Trophoblast cell (in vitro differentiated cells and primary cell): Measurements from ENCODE around the gene MYOD1.

Experiments
- DNase-seq, 2 donors: peaks; one replicate each; pipeline ENCODE4 v3.0.0-alpha.2; 2016
- H2AFZ ChIP-seq: 2 replicates; pipeline ENCODE4 v1.6.1; 2013; ENCODE audit warnings: low read length, moderate library complexity, mild to moderate bottlenecking; ENCODE audit not compliant: insufficient read depth, poor library complexity
- H2AK5ac ChIP-seq: 2 replicates; pipeline ENCODE4 v1.6.1; 2013; ENCODE audit warnings: mild to moderate bottlenecking, low read length
- H2BK120ac ChIP-seq: 2 replicates; pipeline ENCODE4 v1.6.1; 2013; ENCODE audit warnings: low read length, mild to moderate bottlenecking, moderate library complexity; ENCODE audit not compliant: insufficient read depth, poor library complexity
- H2BK12ac ChIP-seq: 2 replicates; pipeline ENCODE4 v1.6.1; 2013; ENCODE audit warnings: mild to moderate bottlenecking, low read length, moderate library complexity
- H2BK5ac ChIP-seq: 2 replicates; pipeline ENCODE4 v1.6.1; 2013; ENCODE audit warnings: low read length, low read depth, moderate library complexity, mild to moderate bottlenecking; ENCODE audit not compliant: poor library complexity
- H3K14ac ChIP-seq: 2 replicates; pipeline ENCODE4 v1.6.1; 2013; ENCODE audit warnings: mild to moderate bottlenecking, low read length
- H3K18ac ChIP-seq: 2 replicates; pipeline ENCODE4 v1.6.1; 2013; ENCODE audit warnings: mild to moderate bottlenecking, low read length
- H3K23ac ChIP-seq: 2 replicates; pipeline ENCODE4 v1.6.1; 2013; ENCODE audit warnings: low read length
- H3K27ac ChIP-seq: 2 replicates; pipeline ENCODE4 v1.5.1; 2013; ENCODE audit warnings: low read depth, mild to moderate bottlenecking, inconsistent platforms, low read length, moderate library complexity
- H3K27me3 ChIP-seq: 2 replicates; pipeline ENCODE4 v1.6.1; 2013; ENCODE audit warnings: inconsistent platforms, mild to moderate bottlenecking, low read length, moderate library complexity; ENCODE audit not compliant: insufficient read depth
- H3K36me3 ChIP-seq, 2 experiments: 1 replicate in 1 of 2; 2 replicates in 1 of 2; pipeline ENCODE4 v1.6.1; 2013; ENCODE audit warnings: low read length in 2 of 2, mild to moderate bottlenecking in 2 of 2, moderate library complexity in 1 of 2; ENCODE audit not compliant: insufficient read depth in 2 of 2, control insufficient read depth in 1 of 2
- H3K4ac ChIP-seq: 2 replicates; pipeline ENCODE4 v1.6.1; 2013; ENCODE audit warnings: low read depth, mild to moderate bottlenecking, low read length, moderate library complexity
- H3K4me1 ChIP-seq, 2 experiments: 1 replicate in 1 of 2; 2 replicates in 1 of 2; pipeline ENCODE4 v1.6.1; 2013; ENCODE audit warnings: low read length in 2 of 2, mild to moderate bottlenecking in 2 of 2, moderate library complexity in 1 of 2; ENCODE audit not compliant: insufficient read depth in 2 of 2, control insufficient read depth in 1 of 2
- H3K4me2 ChIP-seq: 2 replicates; pipeline ENCODE4 v1.6.1; 2013; ENCODE audit warnings: inconsistent platforms, mild to moderate bottlenecking, low read length, moderate library complexity
- H3K4me3 ChIP-seq: 2 replicates; pipeline ENCODE4 v1.5.1; 2013; ENCODE audit warnings: mild to moderate bottlenecking, low read depth, low read length, inconsistent platforms
- H3K79me1 ChIP-seq: one replicate; pipeline ENCODE4 v1.6.1; 2013; ENCODE audit warnings: low read length
- H3K79me2 ChIP-seq: 2 replicates; pipeline ENCODE4 v1.6.1; 2013; ENCODE audit warnings: low read length, mild to moderate bottlenecking; ENCODE audit not compliant: control insufficient read depth, insufficient read depth, poor library complexity
- H3K9ac ChIP-seq: 2 replicates; pipeline ENCODE4 v1.6.1; 2013; ENCODE audit warnings: mild to moderate bottlenecking, low read length
- H3K9me3 ChIP-seq: 2 replicates; pipeline ENCODE4 v1.6.1; 2013; ENCODE audit warnings: low read depth, mild to moderate bottlenecking, control low read depth, inconsistent platforms, low read length; ENCODE audit not compliant: insufficient read depth
- H4K12ac ChIP-seq: 2 replicates; pipeline ENCODE4 v1.6.1; 2013; ENCODE audit warnings: low read depth, mild to moderate bottlenecking, low read length, moderate library complexity
- H4K8ac ChIP-seq: 2 replicates; pipeline ENCODE4 v1.6.1; 2013; ENCODE audit warnings: low read depth, mild to moderate bottlenecking, low read length, moderate library complexity
- H4K91ac ChIP-seq: one replicate; pipeline ENCODE4 v1.6.1; 2013; ENCODE audit warnings: low read depth, mild to moderate bottlenecking, low read length, moderate library complexity
- WGBS: extraction: QIAGEN DNeasy Blood & Tissue Kit; methylation state at CpG from one replicate; pipeline ENCODE4 v1.1.7; 2013; ENCODE audit warnings: missing lambda C conversion rate; ENCODE audit not compliant: insufficient read length, insufficient coverage; ENCODE audit errors: extremely low coverage; 5-methylcytosine and 5-hydroxymethylcytosine counted together

Gene MYOD1

DNA sequence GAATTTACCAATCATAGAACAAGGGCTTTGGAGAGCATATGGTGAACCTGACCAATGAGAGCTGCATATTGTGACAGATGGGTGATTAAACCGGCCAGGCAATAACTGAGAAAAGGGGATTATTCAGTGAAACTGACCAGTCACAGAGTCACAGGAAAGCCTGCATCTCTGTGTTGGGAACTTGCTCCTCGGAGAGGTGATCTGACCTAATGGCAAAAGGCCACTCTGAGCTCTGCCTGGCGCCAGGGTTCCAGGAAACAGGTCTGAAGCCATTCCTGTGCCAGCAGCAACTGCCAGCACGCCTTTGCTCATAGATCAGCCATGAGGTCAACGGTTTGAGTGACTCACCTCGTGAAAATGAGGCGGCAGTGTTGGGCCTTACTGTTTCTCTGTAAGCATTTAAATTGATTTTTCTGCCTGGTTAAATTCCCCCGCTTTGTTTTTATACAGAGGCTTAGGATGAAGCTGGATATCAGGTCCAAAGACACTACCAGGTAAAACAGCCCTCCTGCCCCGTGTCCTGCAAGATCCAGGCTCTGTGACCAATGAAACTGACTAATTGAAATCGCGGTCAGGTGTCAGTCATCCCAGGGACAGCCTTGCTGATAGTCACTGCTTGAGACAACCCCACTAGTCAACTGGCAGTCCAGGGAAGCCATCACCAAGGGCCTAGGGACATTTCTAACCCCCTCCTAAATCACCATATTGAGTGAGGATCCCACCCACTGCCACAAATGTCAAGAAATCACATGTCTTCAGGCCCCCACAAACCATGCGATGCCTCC, 35.8 kb upstream of the MYOD1 start:
- Histone ChIP-seq H3K4me1 (peaks cover 0 to 11% of the 10 kb centered on the region in 2 experiments), H3K36me3 (no peaks in the 10 kb centered on the region), H4K8ac (no peak overlapping the region), H3K27ac (no peak overlapping the region), H3K79me1 (no peaks in the 10 kb centered on the region), H3K4me3 (no peak overlapping the region), H2BK120ac (no peak overlapping the region), H3K18ac (no peak overlapping the region), H3K79me2 (no peaks in the 10 kb centered on the region), H3K4me2 (no peak overlapping the region), H2AK5ac (no peak overlapping the region), H3K27me3 (no peaks in the 10 kb centered on the region), H4K91ac (no peak overlapping the region), H2BK12ac (peak overlapping the region; percentile 14), H3K14ac (no peak overlapping the region), H3K9me3 (no peaks in the 10 kb centered on the region), H2AFZ (no peak overlapping the region), H2BK5ac (no peak overlapping the region), H3K4ac (no peak overlapping the region), H3K9ac (no peak overlapping the region), H3K23ac (no peak overlapping the region), H4K12ac (no peak overlapping the region)
- WGBS, result no CpG with 5 or more reads among the region's 12 CpGs
- DNase-seq, result peak; percentile 94 to 95

DNA sequence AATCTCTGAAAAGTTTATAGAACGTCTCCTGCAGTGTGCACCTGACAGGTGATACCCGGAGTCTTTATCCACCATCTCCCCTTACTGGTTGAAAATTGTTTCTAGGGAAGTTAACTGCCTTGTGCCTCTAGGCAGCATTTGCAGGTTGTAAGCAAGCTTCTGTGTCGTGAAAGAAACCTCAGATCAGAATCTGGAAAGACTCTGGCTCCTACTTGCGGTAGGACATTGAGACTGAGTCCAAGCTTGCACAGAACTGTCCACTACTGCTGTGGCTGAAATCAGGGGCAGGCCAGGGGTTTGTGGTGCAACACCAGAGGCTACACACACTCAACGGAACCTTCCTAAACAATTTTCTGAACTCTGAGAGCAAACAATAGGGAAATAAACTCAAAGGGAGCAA, 34.8 kb upstream of the MYOD1 start:
- no peak for DNase-seq
- Histone ChIP-seq H2BK120ac (no peak overlapping the region), H2AFZ (no peak overlapping the region), H2BK5ac (no peak overlapping the region), H2BK12ac (no peak overlapping the region), H3K4me3 (no peak overlapping the region), H3K36me3 (no peaks in the 10 kb centered on the region), H3K23ac (no peak overlapping the region), H3K9ac (no peak overlapping the region), H3K14ac (no peak overlapping the region), H2AK5ac (no peak overlapping the region), H3K18ac (no peak overlapping the region), H4K12ac (no peak overlapping the region), H3K9me3 (peaks cover under 1% of the 10 kb centered on the region), H3K27ac (no peak overlapping the region), H3K27me3 (no peaks in the 10 kb centered on the region), H3K79me2 (no peaks in the 10 kb centered on the region), H3K4ac (no peak overlapping the region), H4K91ac (no peak overlapping the region), H3K4me2 (no peak overlapping the region), H3K79me1 (no peaks in the 10 kb centered on the region), H3K4me1 (peaks cover 0 to 11% of the 10 kb centered on the region in 2 experiments), H4K8ac (no peak overlapping the region)
- WGBS, result no CpG with 5 or more reads among the region's 5 CpGs

DNA sequence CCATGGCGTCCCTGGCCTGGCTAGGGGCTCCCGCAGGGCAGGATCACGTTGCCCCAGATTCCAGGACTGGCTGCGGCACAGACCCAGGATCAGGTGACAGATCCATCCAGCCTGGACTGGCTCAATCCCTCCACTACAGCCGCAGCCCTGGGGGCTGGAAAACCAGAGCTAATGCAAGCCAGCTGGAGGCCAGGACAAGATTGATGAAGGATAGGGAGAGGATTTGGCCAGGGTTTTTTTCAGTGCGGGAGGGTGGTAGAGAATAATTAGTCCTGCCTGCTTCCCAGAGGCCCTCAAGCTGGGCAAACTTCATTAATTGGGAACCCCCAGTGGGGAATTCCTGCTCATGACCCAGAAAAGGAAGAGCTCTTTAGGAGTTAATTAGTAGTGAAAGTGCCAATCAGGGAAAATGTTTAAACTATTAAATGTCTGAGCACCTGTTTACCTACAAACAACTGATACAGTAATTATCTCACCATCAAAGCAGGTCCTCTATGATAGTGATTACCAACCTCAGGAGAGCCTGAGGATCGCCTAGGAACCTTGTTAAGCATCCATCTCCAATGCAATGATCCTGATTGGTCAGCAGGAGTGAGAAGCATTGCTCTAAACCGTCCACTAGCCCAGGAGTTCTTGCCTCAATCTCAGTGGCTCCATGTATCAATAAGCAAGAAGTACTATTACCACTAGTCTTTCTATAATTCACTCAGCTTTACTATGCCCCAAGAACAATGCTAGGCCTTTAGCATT, 33.0 kb upstream of the MYOD1 start:
- no peak overlapping the region for H2BK120ac ChIP-seq
- no peak overlapping the region for H3K23ac ChIP-seq
- H3K4me3 ChIP-seq, result no peak overlapping the region
- H2BK5ac ChIP-seq, result no peak overlapping the region
- no peak overlapping the region for H3K9ac ChIP-seq
- no peaks in the 10 kb centered on the region for H3K27me3 ChIP-seq
- DNase-seq, result peak; percentile 28 to 41
- H3K79me1 ChIP-seq, result no peaks in the 10 kb centered on the region
- H3K4me1 ChIP-seq, result peaks cover 0 to 11% of the 10 kb centered on the region in 2 experiments
- WGBS, result no CpG with 5 or more reads among the region's 8 CpGs
- no peak overlapping the region for H4K12ac ChIP-seq
- no peak overlapping the region for H3K14ac ChIP-seq
- H3K27ac ChIP-seq, result no peak overlapping the region
- H3K9me3 ChIP-seq, result peaks cover 2% of the 10 kb centered on the region
- H2AFZ ChIP-seq, result no peak overlapping the region
- no peaks in the 10 kb centered on the region for H3K36me3 ChIP-seq
- H3K18ac ChIP-seq, result no peak overlapping the region
- no peak overlapping the region for H2AK5ac ChIP-seq
- no peak overlapping the region for H2BK12ac ChIP-seq
- H4K91ac ChIP-seq, result no peak overlapping the region
- no peaks in the 10 kb centered on the region for H3K79me2 ChIP-seq
- H3K4me2 ChIP-seq, result no peak overlapping the region
- no peak overlapping the region for H3K4ac ChIP-seq
- no peak overlapping the region for H4K8ac ChIP-seq

DNA sequence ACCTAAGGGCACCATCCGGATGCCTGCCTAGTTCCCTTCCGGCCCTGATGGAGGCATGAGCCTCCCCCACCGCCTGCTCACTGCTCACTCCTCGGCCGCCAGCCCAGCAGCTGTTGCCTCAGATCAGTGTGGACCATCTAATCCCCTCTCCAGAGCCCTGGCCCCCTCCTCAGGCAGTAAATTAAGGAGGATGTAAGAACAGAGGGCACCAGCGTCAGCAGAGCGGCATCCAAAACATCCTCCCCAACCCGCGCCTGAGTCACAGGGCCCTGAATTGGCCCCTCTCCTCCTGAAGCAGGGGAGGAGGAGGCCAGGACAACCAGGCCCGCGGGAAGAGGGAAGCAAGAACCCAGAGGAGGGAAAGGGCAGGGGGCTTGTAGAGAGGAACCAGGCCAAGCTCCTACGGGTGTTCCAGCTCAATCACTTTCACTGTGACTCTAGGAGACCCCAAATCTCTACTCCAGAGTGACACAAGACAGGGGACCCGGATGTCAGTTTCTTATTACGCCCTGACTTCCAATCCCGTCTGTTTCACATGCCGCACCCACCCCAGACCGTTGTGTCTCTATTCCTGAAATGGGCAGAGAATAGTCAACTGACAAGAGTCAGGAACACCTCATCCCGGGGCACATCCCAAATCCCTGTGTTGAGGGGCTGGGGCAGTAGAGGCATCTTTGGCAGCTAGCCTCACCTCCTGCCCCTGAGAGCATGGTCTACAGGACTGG, 31.3 kb upstream of the MYOD1 start:
- Histone ChIP-seq H4K91ac (no peak overlapping the region), H3K4me2 (no peak overlapping the region), H3K9ac (no peak overlapping the region), H3K4me3 (no peak overlapping the region), H3K18ac (no peak overlapping the region), H3K14ac (no peak overlapping the region), H3K4ac (no peak overlapping the region), H2BK120ac (no peak overlapping the region), H3K9me3 (peaks cover 4% of the 10 kb centered on the region), H2AFZ (no peak overlapping the region), H3K27ac (no peak overlapping the region), H3K79me1 (no peaks in the 10 kb centered on the region), H2BK5ac (no peak overlapping the region), H3K23ac (no peak overlapping the region), H3K79me2 (no peaks in the 10 kb centered on the region), H4K12ac (no peak overlapping the region), H4K8ac (no peak overlapping the region), H3K4me1 (peaks cover 0 to 11% of the 10 kb centered on the region in 2 experiments), H2BK12ac (no peak overlapping the region), H2AK5ac (no peak overlapping the region), H3K36me3 (no peaks in the 10 kb centered on the region), H3K27me3 (no peaks in the 10 kb centered on the region)
- no CpG with 5 or more reads among the region's 18 CpGs for WGBS
- peak; percentile 78 to 91 for DNase-seq
